AG04450 (cell line): ENCODE data around the gene IP6K3. TPM values are rescaled to one million over a fixed set of nuclear protein-coding genes. Genes with fewer than 3 reads are reported as not detected.

Experiments
- CTCF ChIA-PET: fragments of 300-600, 350-600 bp; formaldehyde crosslinking; extraction: SDS; loops from one replicate; lab custom pipeline; 2022; ENCODE audit warnings: antibody characterized with exemption, inconsistent platforms; lab: Charles Lee
- POLR2A ChIA-PET: fragments of 350-600 bp; formaldehyde crosslinking; extraction: SDS; loops from one replicate; lab custom pipeline; 2021; ENCODE audit warnings: antibody characterized with exemption, inconsistent platforms; lab: Yijun Ruan, JAX
- DNase-seq: peaks from one replicate; pipeline ENCODE4 v3.0.0-alpha.2; 2011; ENCODE audit warnings: low read depth, low spot score
- H3K27ac ChIP-seq: one replicate; pipeline ENCODE4 v1.5.1; 2012; ENCODE audit warnings: low read depth, low read length, control low read depth
- H3K27me3 ChIP-seq: one replicate; pipeline ENCODE4 v1.6.0; 2012; ENCODE audit warnings: low read length; ENCODE audit not compliant: control insufficient read depth, insufficient read depth
- H3K4me3 ChIP-seq: 2 replicates; pipeline ENCODE4 v1.5.1; 2011; ENCODE audit warnings: mild to moderate bottlenecking, low read depth, low read length, control low read depth
- H3K9me3 ChIP-seq: 2 replicates; pipeline ENCODE4 v1.5.1; 2012; ENCODE audit warnings: low read length; ENCODE audit not compliant: control insufficient read depth, insufficient read depth
- polyA plus RNA-seq: library from polyadenylated mRNA; depleted of rRNA; stranded (reverse); fragments of >200 nt; gene quantifications from 2 replicates; pipeline ENCODE4 v1.2.3, GENCODE V29; 2011
- TF ChIP-seq, protein P1 (sequence below): IDR thresholded peaks from 2 replicates; pipeline ENCODE4 v1.5.1; 2011; ENCODE audit warnings: low read depth, low read length, control low read depth, inconsistent platforms

Gene IP6K3
- polyA plus RNA-seq, 1 experiment: 1.1 TPM

DNA sequence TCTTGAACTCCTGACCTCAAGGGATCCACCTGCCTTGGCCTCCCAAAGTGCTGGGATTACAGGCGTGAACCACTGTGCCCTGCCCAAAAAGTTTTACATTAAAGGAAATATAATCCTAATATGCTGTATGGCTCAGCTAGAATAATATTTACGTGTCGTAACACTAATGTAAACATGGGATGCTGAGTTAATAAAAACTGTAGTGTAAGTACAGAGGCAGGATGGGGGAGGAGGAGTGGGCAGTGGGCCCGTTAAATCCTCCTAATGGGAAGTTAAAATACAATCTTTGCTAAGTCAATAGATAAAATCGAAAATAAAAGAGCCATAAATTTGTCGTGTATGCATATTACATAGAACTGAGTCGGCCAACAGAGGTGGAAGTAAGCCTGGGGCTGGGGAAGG lies 12.1 kb upstream of the IP6K3 start:
- Histone ChIP-seq H3K27ac (peak overlapping the region; percentile 21), H3K27me3 (peaks cover 5% of the 10 kb centered on the region), H3K4me3 (no peak overlapping the region), H3K9me3 (no peaks in the 10 kb centered on the region; the same call in 1 of the 2 replicates)
- POLR2A ChIA-PET: no interaction called here
- TF ChIP-seq, protein P1, sequence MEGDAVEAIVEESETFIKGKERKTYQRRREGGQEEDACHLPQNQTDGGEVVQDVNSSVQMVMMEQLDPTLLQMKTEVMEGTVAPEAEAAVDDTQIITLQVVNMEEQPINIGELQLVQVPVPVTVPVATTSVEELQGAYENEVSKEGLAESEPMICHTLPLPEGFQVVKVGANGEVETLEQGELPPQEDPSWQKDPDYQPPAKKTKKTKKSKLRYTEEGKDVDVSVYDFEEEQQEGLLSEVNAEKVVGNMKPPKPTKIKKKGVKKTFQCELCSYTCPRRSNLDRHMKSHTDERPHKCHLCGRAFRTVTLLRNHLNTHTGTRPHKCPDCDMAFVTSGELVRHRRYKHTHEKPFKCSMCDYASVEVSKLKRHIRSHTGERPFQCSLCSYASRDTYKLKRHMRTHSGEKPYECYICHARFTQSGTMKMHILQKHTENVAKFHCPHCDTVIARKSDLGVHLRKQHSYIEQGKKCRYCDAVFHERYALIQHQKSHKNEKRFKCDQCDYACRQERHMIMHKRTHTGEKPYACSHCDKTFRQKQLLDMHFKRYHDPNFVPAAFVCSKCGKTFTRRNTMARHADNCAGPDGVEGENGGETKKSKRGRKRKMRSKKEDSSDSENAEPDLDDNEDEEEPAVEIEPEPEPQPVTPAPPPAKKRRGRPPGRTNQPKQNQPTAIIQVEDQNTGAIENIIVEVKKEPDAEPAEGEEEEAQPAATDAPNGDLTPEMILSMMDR: no peak
- DNase-seq: no peak
- CTCF ChIA-PET: interaction anchor here (0.6 to 4.6 kb wide), 3 partner anchors 11 to 48 kb away, joined by 5 to 26 read pairs (median 21); partner anchors contain the start of gene UQCC2

GRCh38 chr6:33757906-33758305 lies 11.2 kb upstream of the IP6K3 start:
- Histone ChIP-seq H3K27me3 (peaks cover 5% of the 10 kb centered on the region), H3K27ac (no peak overlapping the region), H3K9me3 (no peaks in the 10 kb centered on the region; the same call in 1 of the 2 replicates), H3K4me3 (no peak overlapping the region)
- no peak for DNase-seq
- TF ChIP-seq, protein P1: no peak
- ChIA-PET CTCF (interaction anchor here (1.7 to 4.6 kb wide), 2 partner anchors 10 to 14 kb away, joined by 4 to 21 read pairs; no protein-coding TSS in a partner anchor), POLR2A (interaction anchor here (1.0 kb wide), 1 partner anchor 11 kb away, joined by 4 read pairs; the partner anchor contains the start of gene IP6K3)

DNA sequence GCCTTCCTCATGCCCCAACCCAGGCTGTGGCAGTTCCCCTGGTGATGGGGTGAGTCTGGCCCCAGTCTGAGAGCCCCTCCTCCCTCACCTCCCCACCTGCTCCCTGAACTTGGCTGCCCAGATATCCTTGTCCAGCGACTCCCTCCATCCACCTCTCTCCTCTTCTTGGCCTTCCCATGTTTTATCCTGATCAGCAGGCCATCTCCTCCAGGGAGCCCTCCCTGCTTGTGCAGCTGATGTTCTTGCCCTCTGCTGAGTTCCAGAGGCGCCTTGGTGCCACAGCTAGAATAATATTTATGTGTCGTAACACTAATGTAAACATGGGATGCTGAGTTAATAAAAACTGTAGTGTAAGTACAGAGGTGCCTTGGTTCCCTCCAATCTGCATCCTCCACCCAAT lies 10.4 kb upstream of the IP6K3 start:
- DNase-seq: no peak
- TF ChIP-seq, protein P1: no peak
- Histone ChIP-seq H3K27me3 (peaks cover 5% of the 10 kb centered on the region), H3K4me3 (no peak overlapping the region), H3K9me3 (no peaks in the 10 kb centered on the region; the same call in 1 of the 2 replicates), H3K27ac (no peak overlapping the region)
- CTCF ChIA-PET: interaction anchor here (1.0 to 4.6 kb wide), 3 partner anchors 11 to 172 kb away, joined by 3 to 21 read pairs (median 4); no protein-coding TSS in a partner anchor
- POLR2A ChIA-PET: interaction anchor here (1.0 kb wide), 1 partner anchor 11 kb away, joined by 4 read pairs; the partner anchor contains the start of gene IP6K3

GRCh38 chr6:33756211-33756954 lies 9.7 kb upstream of the IP6K3 start:
- Histone ChIP-seq H3K9me3 (no peaks in the 10 kb centered on the region; the same call in 1 of the 2 replicates), H3K27ac (no peak overlapping the region), H3K4me3 (no peak overlapping the region), H3K27me3 (peaks cover 5% of the 10 kb centered on the region)
- ChIA-PET POLR2A (no interaction called here), CTCF (interaction anchor here (0.6 to 4.6 kb wide), 4 partner anchors 12 to 171 kb away, joined by 3 to 21 read pairs (median 3); partner anchors contain the start of gene UQCC2)
- no peak for DNase-seq
- TF ChIP-seq, protein P1: no peak
